WTC11 (cell line): ENCODE measurements around the gene DHTKD1.
"Not testable (repeated sequence)": the region's sequence is repeated elsewhere in the genome, so short reads cannot be mapped to it uniquely, and the experiment has no call there.

ENCODE experiments used
- AFF4 ChIP-seq: sonication (generic); formaldehyde crosslinking; IDR thresholded peaks from 2 replicates; pipeline ENCODE4 v1.8.1; 2023; ENCODE audit warnings: mild to moderate bottlenecking, missing genetic modification reagents, borderline replicate concordance
- ATF3 ChIP-seq: sonication (generic); formaldehyde crosslinking; conservative IDR thresholded peaks from 2 replicates; pipeline ENCODE4 v1.8.1; 2022; ENCODE audit warnings: mild to moderate bottlenecking, missing genetic modification reagents
- ATF6 ChIP-seq: sonication (generic); formaldehyde crosslinking; IDR thresholded peaks from 2 replicates; pipeline ENCODE4 v1.8.1; 2023; ENCODE audit warnings: mild to moderate bottlenecking, missing genetic modification reagents
- CREB1 ChIP-seq: sonication (generic); formaldehyde crosslinking; IDR thresholded peaks from 2 replicates; pipeline ENCODE4 v1.8.0; 2023; ENCODE audit warnings: mild to moderate bottlenecking, missing genetic modification reagents
- CREM ChIP-seq: sonication (generic); formaldehyde crosslinking; IDR thresholded peaks from 2 replicates; pipeline ENCODE4 v1.8.1; 2022; ENCODE audit warnings: mild to moderate bottlenecking, missing genetic modification reagents, moderate library complexity
- CTCF ChIP-seq: fragments of 200-600 bp; IDR thresholded peaks from 2 replicates; pipeline ENCODE4 v1.8.0; 2022; ENCODE audit warnings: antibody characterized with exemption
- ELF4 ChIP-seq: sonication (generic); formaldehyde crosslinking; IDR thresholded peaks from 2 replicates; pipeline ENCODE4 v1.8.1; 2022; ENCODE audit warnings: low read depth, mild to moderate bottlenecking, moderate library complexity, missing genetic modification reagents
- NR1H2 ChIP-seq: sonication (generic); formaldehyde crosslinking; IDR thresholded peaks from 2 replicates; pipeline ENCODE4 v1.9.0; 2021; ENCODE audit warnings: mild to moderate bottlenecking, moderate library complexity, missing genetic modification reagents
- SMAD3 ChIP-seq: sonication (generic); formaldehyde crosslinking; IDR thresholded peaks from 2 replicates; pipeline ENCODE4 v1.8.0; 2022; ENCODE audit warnings: missing genetic modification reagents, mild to moderate bottlenecking, borderline replicate concordance
- ZNF138 ChIP-seq: sonication (generic); formaldehyde crosslinking; conservative IDR thresholded peaks from 2 replicates; pipeline ENCODE4 v1.8.1; 2022; ENCODE audit warnings: mild to moderate bottlenecking, moderate library complexity, missing genetic modification reagents
- ZNF416 ChIP-seq: fragments of 250-450 bp; sonication (Bioruptor Pico); IDR thresholded peaks from 2 replicates; pipeline ENCODE4 v1.9.0; 2021; ENCODE audit warnings: mild to moderate bottlenecking, inconsistent platforms
- ZNF532 ChIP-seq: fragments of 250-450 bp; sonication (Bioruptor Pico); IDR thresholded peaks from 2 replicates; pipeline ENCODE4 v1.9.0; 2021; ENCODE audit warnings: mild to moderate bottlenecking, borderline replicate concordance

- not testable (repeated sequence) for TF ChIP-seq ZNF532; CTCF; ELF4 (CRISPR knock-in tag); ZNF416 (CRISPR knock-in tag); ATF6; ZNF138 (CRISPR knock-in tag); SMAD3 (CRISPR knock-in tag); CREB1 (CRISPR knock-in tag); AFF4 (CRISPR knock-in tag); CREM; NR1H2 (CRISPR knock-in tag); ATF3 (CRISPR knock-in tag)
Observed at GRCh38 chr10:12071441-12071840, 2.7 kb downstream of the DHTKD1 start.
